Bronchial epithelial cell (primary cell): ENCODE data around the gene PTPN14. TPM values are rescaled to one million over a fixed set of nuclear protein-coding genes. Genes with fewer than 3 reads are reported as not detected.

Source experiments
- DNase-seq: peaks from one replicate; pipeline ENCODE4 v3.0.0-alpha.2; 2010; ENCODE audit warnings: low read depth
- FAIRE-seq: peaks from 2 replicates; lab custom pipeline; 2011; peaks lifted over from hg19 to GRCh38; lab: Jason Lieb, UNC
- H3K27me3 ChIP-seq: 2 replicates; pipeline ENCODE4 v1.5.1; 2011; ENCODE audit warnings: low read length; ENCODE audit not compliant: control insufficient read depth, insufficient read depth
- H3K36me3 ChIP-seq: 2 replicates; pipeline ENCODE4 v1.5.1; 2011; ENCODE audit warnings: low read length; ENCODE audit not compliant: control insufficient read depth, insufficient read depth
- H3K4me3 ChIP-seq: 2 replicates; pipeline ENCODE4 v1.5.1; 2011; ENCODE audit warnings: mild to moderate bottlenecking, low read depth, low read length, control low read depth
- CTCF ChIP-seq: IDR thresholded peaks from 2 replicates; pipeline ENCODE4 v1.5.1; 2011; ENCODE audit warnings: mild to moderate bottlenecking, moderate library complexity, low read length, control low read depth, inconsistent platforms; ENCODE audit not compliant: insufficient read depth, severe bottlenecking
- total RNA-seq: library from RNA; depleted of rRNA; stranded (reverse); fragments of >200 nt; gene quantifications from 2 replicates; pipeline ENCODE4 v1.2.1, GENCODE V29; 2014

Gene PTPN14
- total RNA-seq, 1 donor from 2014 or later, result 28.4 TPM

GRCh38 chr1:214586621-214587020 lies 35.2 kb upstream of the PTPN14 start:
- Histone ChIP-seq H3K36me3 (no peaks in the 10 kb centered on the region), H3K4me3 (no peak overlapping the region), H3K27me3 (no peaks in the 10 kb centered on the region)
- DNase-seq (no peak), FAIRE-seq (no peak)
- TF ChIP-seq CTCF, result no peak

- FAIRE-seq, result no peak
- peak; percentile 68 for TF ChIP-seq CTCF
Measured at GRCh38 chr1:214584805-214585766, 33.7 kb upstream of the PTPN14 start.

GRCh38 chr1:214583824-214584554 lies 32.6 kb upstream of the PTPN14 start:
- no peaks in the 10 kb centered on the region for H3K36me3 ChIP-seq
- TF ChIP-seq CTCF, result no peak
- FAIRE-seq, result no peak
- no peaks in the 10 kb centered on the region for H3K27me3 ChIP-seq
- no peak overlapping the region for H3K4me3 ChIP-seq
- DNase-seq, result no peak

More at GRCh38 chr1:214584805-214585766, 33.7 kb upstream of the PTPN14 start:
- Histone ChIP-seq H3K4me3 (no peak overlapping the region), H3K27me3 (no peaks in the 10 kb centered on the region), H3K36me3 (no peaks in the 10 kb centered on the region)
- DNase-seq, result peak; percentile 80

- FAIRE-seq, result no peak
- H3K27me3 ChIP-seq, result no peaks in the 10 kb centered on the region
- no peak for TF ChIP-seq CTCF
- no peaks in the 10 kb centered on the region for H3K36me3 ChIP-seq
- no peak for DNase-seq
- H3K4me3 ChIP-seq, result no peak overlapping the region
Measured at GRCh38 chr1:214583113-214583512, 31.7 kb upstream of the PTPN14 start.

GRCh38 chr1:214582289-214582891 lies 31.0 kb upstream of the PTPN14 start:
- no peak for TF ChIP-seq CTCF
- DNase-seq, result no peak
- Histone ChIP-seq H3K4me3 (no peak overlapping the region), H3K27me3 (no peaks in the 10 kb centered on the region), H3K36me3 (no peaks in the 10 kb centered on the region)
- peak; percentile 58 for FAIRE-seq
